SK-N-SH (cell line): ENCODE measurements around the gene LMO7. TPM values are rescaled to one million over a fixed set of nuclear protein-coding genes. Genes with fewer than 3 reads are reported as not detected.

Experiments
- CTCF ChIA-PET: fragments of 300-600, 350-600 bp; formaldehyde crosslinking; extraction: SDS; loops from one replicate; lab custom pipeline; 2021; lab: Yijun Ruan, JAX
- POLR2A ChIA-PET: fragments of 350-600 bp; sonication (Branson Sonifier 250); formaldehyde crosslinking; extraction: SDS; loops from one replicate; lab custom pipeline; 2020; ENCODE audit warnings: antibody characterized with exemption, inconsistent platforms; lab: Yijun Ruan, JAX
- DNase-seq: peaks from one replicate; pipeline ENCODE4 v3.0.0; 2012
- H2AFZ ChIP-seq: fragments of 200-600 bp; sonication (generic); 2 replicates; pipeline ENCODE4 v1.8.1; 2016; ENCODE audit warnings: antibody characterized with exemption, mild to moderate bottlenecking, low read depth
- H3F3A ChIP-seq: fragments of 200-600 bp; sonication (generic); replicated peaks from 2 replicates; pipeline ENCODE3; 2016; ENCODE audit warnings: antibody characterized with exemption, mild to moderate bottlenecking; ENCODE audit not compliant: insufficient read depth
- H3K27ac ChIP-seq, 2 experiments: fragments of 200-500 bp in 1 of 2; fragments of 200-600 bp in 1 of 2; sonication (Bioruptor generic) in 1 of 2; sonication (generic), shearing (Covaris generic) in 1 of 2; 2 replicates each; pipeline versions ENCODE4 v1.5.1 to v1.6.1; 2014 to 2016; ENCODE audit warnings: low read depth in 2 of 2, inconsistent platforms in 1 of 2, low read length in 1 of 2, mild to moderate bottlenecking in 1 of 2, mixed read lengths in 1 of 2
- H3K27me3 ChIP-seq: fragments of 200-600 bp; sonication (generic), shearing (Covaris generic); 2 replicates; pipeline ENCODE4 v1.6.1; 2016; ENCODE audit warnings: mixed run types; ENCODE audit not compliant: insufficient read depth
- H3K36me3 ChIP-seq, 2 experiments: fragments of 200-500 bp in 1 of 2; fragments of 200-600 bp in 1 of 2; sonication (Bioruptor generic) in 1 of 2; sonication (generic) in 1 of 2; replicated peaks in 1 of 2; 2 replicates each; pipeline versions ENCODE3 to v1.5.1; 2014 to 2016; ENCODE audit warnings: low read length in 1 of 2, mild to moderate bottlenecking in 1 of 2; ENCODE audit not compliant: insufficient read depth in 2 of 2, control insufficient read depth in 1 of 2
- H3K4me1 ChIP-seq, 2 experiments: fragments of 200-500 bp in 1 of 2; fragments of 200-600 bp in 1 of 2; sonication (Bioruptor generic) in 1 of 2; sonication (generic), shearing (Covaris generic) in 1 of 2; 2 replicates each; pipeline versions ENCODE4 v1.5.1 to v1.6.1; 2014 to 2016; ENCODE audit warnings: low read depth in 1 of 2, low read length in 1 of 2, mixed run types in 1 of 2; ENCODE audit not compliant: insufficient read depth in 2 of 2, control insufficient read depth in 1 of 2
- H3K4me2 ChIP-seq: fragments of 200-600 bp; sonication (generic), shearing (Covaris generic); 2 replicates; pipeline ENCODE4 v1.6.1; 2017; ENCODE audit warnings: mixed run types
- H3K4me3 ChIP-seq, 2 experiments: fragments of 200-500 bp in 1 of 2; fragments of 200-600 bp in 1 of 2; sonication (Bioruptor generic) in 1 of 2; sonication (generic), shearing (Covaris generic) in 1 of 2; 2 replicates each; pipeline versions ENCODE4 v1.5.1 to v1.8.1; 2014 to 2016; ENCODE audit warnings: low read depth in 2 of 2, inconsistent platforms in 1 of 2, low read length in 1 of 2, mild to moderate bottlenecking in 1 of 2, mixed read lengths in 1 of 2, moderate library complexity in 1 of 2
- H3K79me2 ChIP-seq: fragments of 200-600 bp; sonication (generic); 2 replicates; pipeline ENCODE4 v1.8.1; 2017; ENCODE audit warnings: mild to moderate bottlenecking; ENCODE audit not compliant: insufficient read depth
- H3K9ac ChIP-seq: fragments of 200-600 bp; sonication (generic); 2 replicates; pipeline ENCODE4 v1.6.1; 2017; ENCODE audit warnings: mixed run types
- H3K9me2 ChIP-seq: fragments of 200-600 bp; sonication (generic); 2 replicates; pipeline ENCODE4 v1.6.1; 2017; ENCODE audit warnings: mixed run types
- H3K9me3 ChIP-seq: fragments of 200-600 bp; sonication (generic); 2 replicates; pipeline ENCODE4 v1.6.1; 2017; ENCODE audit warnings: mixed run types, mild to moderate bottlenecking, moderate library complexity
- H4K20me1 ChIP-seq: fragments of 200-600 bp; sonication (generic); 2 replicates; pipeline ENCODE4 v1.6.1; 2017; ENCODE audit warnings: mild to moderate bottlenecking, mixed run types; ENCODE audit not compliant: insufficient read depth
- CHD2 ChIP-seq: fragments of 150-350 bp; IDR thresholded peaks from 2 replicates; pipeline ENCODE4 v1.6.1; 2018; ENCODE audit warnings: low read length; ENCODE audit not compliant: partially characterized antibody
- ELF1 ChIP-seq: IDR thresholded peaks from 2 replicates; pipeline ENCODE4 v1.4.0; 2012
- EZH2phosphoT487 ChIP-seq: fragments of 200-600 bp; sonication (generic); IDR thresholded peaks from 2 replicates; pipeline ENCODE4 v1.6.1; 2017; ENCODE audit warnings: low read depth, mixed run types, mild to moderate bottlenecking, antibody characterized with exemption, moderate library complexity, borderline replicate concordance
- GATA2 ChIP-seq: sonication (generic); formaldehyde crosslinking; IDR thresholded peaks from 2 replicates; pipeline ENCODE4 v1.5.0; 2020; ENCODE audit warnings: mild to moderate bottlenecking, missing genetic modification reagents
- MEF2A ChIP-seq: IDR thresholded peaks from 2 replicates; pipeline ENCODE4 v1.4.0; 2012; ENCODE audit warnings: low read depth, borderline replicate concordance
- MXI1 ChIP-seq: IDR thresholded peaks from 2 replicates; pipeline ENCODE4 v1.6.1; 2012; ENCODE audit warnings: mild to moderate bottlenecking, low read depth, low read length, improper control_type of control experiment
- RAD21 ChIP-seq: IDR thresholded peaks from 2 replicates; pipeline ENCODE4 v1.6.1; 2012; ENCODE audit warnings: mild to moderate bottlenecking, low read length
- RCOR1 ChIP-seq: fragments of 150-350 bp; IDR thresholded peaks from 2 replicates; pipeline ENCODE4 v1.6.1; 2017; ENCODE audit warnings: antibody characterized with exemption, low read length
- RFX5 ChIP-seq: IDR thresholded peaks from 2 replicates; pipeline ENCODE4 v1.6.1; 2012; ENCODE audit warnings: mild to moderate bottlenecking, improper control_type of control experiment, low read length
- RXRA ChIP-seq: IDR thresholded peaks from 2 replicates; pipeline ENCODE4 v1.4.0; 2012; ENCODE audit warnings: low read depth, mild to moderate bottlenecking, borderline replicate concordance
- TAF1 ChIP-seq: IDR thresholded peaks from 2 replicates; pipeline ENCODE4 v1.6.1; 2012; ENCODE audit warnings: low read depth, mild to moderate bottlenecking, low read length, moderate library complexity, borderline replicate concordance
- TEAD4 ChIP-seq: IDR thresholded peaks from 2 replicates; pipeline ENCODE4 v1.4.0; 2012; ENCODE audit warnings: mild to moderate bottlenecking, borderline replicate concordance; ENCODE audit not compliant: insufficient read depth
- WGBS: methylation state at CpG from one replicate; pipeline ENCODE4 v1.1.6; 2017; ENCODE audit warnings: low lambda C conversion rate; 5-methylcytosine and 5-hydroxymethylcytosine counted together
- polyA plus RNA-seq, 3 experiments: library from polyadenylated mRNA; depleted of rRNA; stranded (reverse); fragments of >200 nt; gene quantifications; 2 replicates each; pipeline ENCODE4 v1.2.3, GENCODE V29; 2012
- TF ChIP-seq, protein P1 (sequence below): fragments of 200-600 bp; sonication (generic); IDR thresholded peaks from 2 replicates; pipeline ENCODE4 v1.6.1; 2017; ENCODE audit warnings: antibody characterized with exemption, mild to moderate bottlenecking, moderate library complexity
- TF ChIP-seq, protein P2 (sequence below): fragments of 150-350 bp; IDR thresholded peaks from 2 replicates; pipeline ENCODE4 v1.6.1; 2017; ENCODE audit warnings: antibody characterized with exemption, low read length, low read depth, borderline replicate concordance
- TF ChIP-seq, protein P3 (sequence below): IDR thresholded peaks from 2 replicates; pipeline ENCODE4; 2012

Gene LMO7
- polyA plus RNA-seq, 1 of the 3 experiments (the other 2 are of a cell fraction): 83.6 TPM

DNA sequence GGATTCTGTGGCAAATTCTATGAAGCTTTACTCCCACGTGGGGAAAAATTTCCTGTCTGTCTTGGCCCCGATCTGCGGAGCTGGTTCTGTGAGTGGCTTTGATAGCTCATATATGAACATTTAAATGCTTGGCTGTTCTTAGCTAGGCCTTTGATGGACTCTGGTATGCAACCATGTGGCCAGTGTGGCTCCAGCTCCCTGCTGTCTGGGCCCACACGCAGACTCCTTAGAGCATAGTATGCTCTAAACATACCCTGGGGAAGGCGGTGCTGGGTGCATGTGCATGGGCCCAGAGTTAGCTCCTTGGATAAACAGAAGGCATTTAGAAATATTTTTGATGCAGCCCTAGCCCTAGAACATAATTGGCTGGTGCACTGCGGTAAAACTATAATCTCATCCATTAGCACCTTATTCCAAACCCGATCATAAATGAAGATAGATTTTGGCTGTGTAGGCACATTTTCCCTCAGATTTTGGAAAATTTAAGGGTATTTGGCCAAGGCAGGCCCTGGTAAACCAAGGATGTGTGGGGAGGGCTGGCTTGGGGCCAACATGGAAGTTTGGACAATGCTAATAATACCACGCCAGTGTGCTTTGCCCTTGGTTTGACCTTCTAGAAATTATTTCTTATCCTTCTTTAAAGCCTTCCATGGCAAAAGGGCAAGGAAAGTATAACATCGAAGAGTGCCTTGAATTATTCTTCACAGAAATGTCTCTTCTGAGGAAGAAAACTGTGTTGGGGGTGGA lies 153.5 kb downstream of the LMO7 start:
- Histone ChIP-seq H3K79me2 (peaks cover 100% of the 10 kb centered on the region), H3K9me3 (no peaks in the 10 kb centered on the region), H4K20me1 (peaks cover 97% of the 10 kb centered on the region), H3K36me3 (peaks cover 0 to 22% of the 10 kb centered on the region in 2 experiments), H3K4me2 (no peak overlapping the region), H3F3A (peaks cover 56% of the 10 kb centered on the region), H3K9me2 (no peaks in the 10 kb centered on the region), H3K9ac (no peak overlapping the region), H3K27ac (peak overlapping the region; percentile 56 to 62; a peak in 2 of 4 replicates), H2AFZ (no peak overlapping the region), H3K4me1 (peaks cover 10 to 19% of the 10 kb centered on the region in 2 experiments; a peak in 3 of 4 replicates), H3K27me3 (no peaks in the 10 kb centered on the region)
- DNase-seq: no peak
- ChIA-PET POLR2A (no interaction called here), CTCF (interaction anchor here (0.9 to 1.8 kb wide), 3 partner anchors 81 to 97 kb away, joined by 3 to 9 read pairs (median 3); no protein-coding TSS in a partner anchor)
- 84% methylated on average over 9 of the region's 9 CpGs for WGBS
- TF ChIP-seq RXRA: no peak
- no peak for TF ChIP-seq RAD21
- no peak for TF ChIP-seq RFX5
- no peak for TF ChIP-seq RCOR1
- no peak for TF ChIP-seq CHD2
- TF ChIP-seq TAF1: no peak
- TF ChIP-seq EZH2phosphoT487: no peak
- TF ChIP-seq, protein P1, sequence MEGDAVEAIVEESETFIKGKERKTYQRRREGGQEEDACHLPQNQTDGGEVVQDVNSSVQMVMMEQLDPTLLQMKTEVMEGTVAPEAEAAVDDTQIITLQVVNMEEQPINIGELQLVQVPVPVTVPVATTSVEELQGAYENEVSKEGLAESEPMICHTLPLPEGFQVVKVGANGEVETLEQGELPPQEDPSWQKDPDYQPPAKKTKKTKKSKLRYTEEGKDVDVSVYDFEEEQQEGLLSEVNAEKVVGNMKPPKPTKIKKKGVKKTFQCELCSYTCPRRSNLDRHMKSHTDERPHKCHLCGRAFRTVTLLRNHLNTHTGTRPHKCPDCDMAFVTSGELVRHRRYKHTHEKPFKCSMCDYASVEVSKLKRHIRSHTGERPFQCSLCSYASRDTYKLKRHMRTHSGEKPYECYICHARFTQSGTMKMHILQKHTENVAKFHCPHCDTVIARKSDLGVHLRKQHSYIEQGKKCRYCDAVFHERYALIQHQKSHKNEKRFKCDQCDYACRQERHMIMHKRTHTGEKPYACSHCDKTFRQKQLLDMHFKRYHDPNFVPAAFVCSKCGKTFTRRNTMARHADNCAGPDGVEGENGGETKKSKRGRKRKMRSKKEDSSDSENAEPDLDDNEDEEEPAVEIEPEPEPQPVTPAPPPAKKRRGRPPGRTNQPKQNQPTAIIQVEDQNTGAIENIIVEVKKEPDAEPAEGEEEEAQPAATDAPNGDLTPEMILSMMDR: no peak
- TF ChIP-seq, protein P2, sequence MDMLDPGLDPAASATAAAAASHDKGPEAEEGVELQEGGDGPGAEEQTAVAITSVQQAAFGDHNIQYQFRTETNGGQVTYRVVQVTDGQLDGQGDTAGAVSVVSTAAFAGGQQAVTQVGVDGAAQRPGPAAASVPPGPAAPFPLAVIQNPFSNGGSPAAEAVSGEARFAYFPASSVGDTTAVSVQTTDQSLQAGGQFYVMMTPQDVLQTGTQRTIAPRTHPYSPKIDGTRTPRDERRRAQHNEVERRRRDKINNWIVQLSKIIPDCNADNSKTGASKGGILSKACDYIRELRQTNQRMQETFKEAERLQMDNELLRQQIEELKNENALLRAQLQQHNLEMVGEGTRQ: no peak
- TF ChIP-seq GATA2 (CRISPR knock-in tag): no peak
- no peak for TF ChIP-seq MXI1
- TF ChIP-seq ELF1: no peak
- TF ChIP-seq MEF2A: no peak
- TF ChIP-seq, protein P3, sequence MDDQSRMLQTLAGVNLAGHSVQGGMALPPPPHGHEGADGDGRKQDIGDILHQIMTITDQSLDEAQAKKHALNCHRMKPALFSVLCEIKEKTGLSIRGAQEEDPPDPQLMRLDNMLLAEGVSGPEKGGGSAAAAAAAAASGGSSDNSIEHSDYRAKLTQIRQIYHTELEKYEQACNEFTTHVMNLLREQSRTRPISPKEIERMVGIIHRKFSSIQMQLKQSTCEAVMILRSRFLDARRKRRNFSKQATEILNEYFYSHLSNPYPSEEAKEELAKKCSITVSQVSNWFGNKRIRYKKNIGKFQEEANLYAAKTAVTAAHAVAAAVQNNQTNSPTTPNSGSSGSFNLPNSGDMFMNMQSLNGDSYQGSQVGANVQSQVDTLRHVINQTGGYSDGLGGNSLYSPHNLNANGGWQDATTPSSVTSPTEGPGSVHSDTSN: no peak
- no peak for TF ChIP-seq TEAD4
- TF ChIP-seq, all 33 proteins: peak for 0
- no peak overlapping the region for H3K4me3 ChIP-seq
